GM19372 (cell line): ENCODE results near the gene TCF20.
A peak's percentile ranks its signal among the peaks of the same experiment; 100 is the strongest.

ENCODE experiments used
- ATAC-seq: cut with Tn5 transposase; IDR thresholded peaks from one replicate; pipeline ENCODE4 v1.9.1; 2021; ENCODE audit warnings: mild to moderate bottlenecking, low read depth, moderate library complexity; ENCODE audit not compliant: unreplicated experiment

The TCF20 gene

GRCh38 chr22:42283278-42284201 is 13.1 kb upstream of the TCF20 start:
- no peak for ATAC-seq

- no peak for ATAC-seq
Observed at GRCh38 chr22:42282943-42283277, 12.5 kb upstream of the TCF20 start.

DNA sequence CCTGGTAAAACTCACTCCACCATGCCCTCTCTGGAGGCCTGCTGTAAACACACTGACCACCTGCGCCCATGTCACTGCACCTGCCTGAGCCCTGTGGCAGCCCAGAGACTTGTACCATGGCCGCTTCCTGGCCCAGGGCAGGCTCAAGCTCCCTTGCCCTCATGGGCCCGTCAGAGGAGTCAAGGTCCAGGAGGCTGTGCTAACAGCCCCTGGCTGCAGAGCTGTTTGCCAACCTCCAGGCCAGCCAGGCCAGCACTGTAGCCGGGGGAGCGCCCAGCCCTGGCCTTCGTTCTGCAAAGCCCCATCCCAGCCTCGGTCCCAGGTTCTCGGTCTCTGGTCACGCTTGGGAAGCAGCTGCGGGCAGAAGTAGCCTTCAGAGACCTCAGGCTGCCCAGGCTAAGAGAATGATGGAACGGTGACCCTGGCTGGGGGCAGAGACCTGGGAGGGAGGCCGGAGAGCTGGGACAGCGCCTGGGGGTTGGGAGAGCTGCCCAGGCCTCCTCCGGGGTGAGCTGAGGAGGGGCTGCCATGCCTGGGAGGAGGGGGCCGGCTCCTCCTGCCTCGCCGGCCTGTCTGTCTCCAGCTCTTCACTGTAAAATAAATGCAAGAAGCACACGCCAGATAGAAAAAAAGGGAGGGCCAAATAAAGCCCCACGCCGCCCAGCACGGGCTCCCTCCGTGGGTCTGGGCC is 11.9 kb upstream of the TCF20 start:
- no peak for ATAC-seq

DNA sequence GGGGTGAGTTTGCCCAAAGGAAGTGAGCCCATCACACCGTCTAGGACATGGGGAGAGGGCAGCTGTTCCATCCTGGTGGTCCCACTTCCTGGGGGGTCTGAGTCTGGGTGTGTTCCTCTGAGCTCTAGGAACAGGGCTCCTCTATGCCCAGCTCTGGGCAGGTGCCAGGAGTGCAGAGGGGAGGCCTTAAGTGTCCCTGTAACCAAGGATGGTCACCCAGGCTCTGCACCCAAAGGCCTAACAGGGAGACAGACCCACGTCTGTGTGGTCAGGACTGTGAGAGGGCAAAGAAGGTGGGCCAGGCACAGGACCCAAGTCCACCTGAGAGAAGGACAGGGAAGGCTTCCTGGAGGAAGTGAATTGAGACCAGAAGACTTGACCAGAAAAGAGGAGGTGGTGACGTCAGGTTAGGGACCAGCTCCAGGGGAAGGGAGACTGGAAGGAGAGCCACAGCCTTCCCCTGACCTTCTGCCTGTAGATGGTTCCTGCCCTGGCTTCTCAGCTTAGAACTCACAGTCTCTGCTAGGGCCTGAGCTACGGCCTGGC is 11.3 kb upstream of the TCF20 start:
- ATAC-seq: no peak

DNA sequence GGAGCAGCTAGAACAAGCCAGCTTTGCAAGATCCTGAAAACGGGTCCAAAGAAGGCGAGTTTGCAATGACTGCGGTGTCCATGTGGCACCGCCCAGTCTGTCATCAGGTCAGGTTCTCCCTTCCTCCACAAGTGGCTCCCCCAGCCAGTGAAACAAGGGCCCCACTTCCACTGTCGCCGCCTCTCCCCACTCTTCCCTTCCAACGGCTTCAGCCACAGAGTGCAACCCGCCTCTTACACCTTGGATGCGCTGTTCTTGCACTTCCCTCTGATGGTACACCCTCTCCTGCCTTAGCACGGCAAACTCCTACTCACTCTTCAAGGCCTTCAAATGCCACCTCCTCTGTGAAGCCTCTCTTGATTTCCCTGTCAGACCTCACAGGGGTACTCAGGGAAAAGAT is 10.8 kb upstream of the TCF20 start:
- ATAC-seq: no peak

GRCh38 chr22:42280836-42281235 is 10.4 kb upstream of the TCF20 start:
- no peak for ATAC-seq

DNA sequence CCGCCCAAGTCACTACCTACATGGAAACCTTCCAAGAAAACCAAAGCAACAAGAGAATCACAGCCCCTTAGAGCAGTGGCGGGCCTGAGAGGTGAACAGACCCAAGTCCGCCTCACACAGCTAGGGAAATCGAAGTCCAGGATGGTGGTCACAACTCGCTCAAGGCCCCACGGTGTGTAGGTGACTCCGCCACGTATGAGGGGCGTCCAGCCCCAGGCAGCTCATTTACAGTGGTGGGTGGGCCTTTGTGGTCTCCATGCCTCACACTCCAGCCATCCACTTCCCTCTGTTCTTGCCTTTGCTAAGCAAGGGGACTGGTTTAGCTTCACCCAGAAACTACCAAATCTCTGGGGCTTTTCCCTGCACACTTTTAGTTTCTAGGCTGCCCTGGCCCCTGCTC is 9.7 kb upstream of the TCF20 start:
- ATAC-seq: no peak

- no peak for ATAC-seq
Observed at GRCh38 chr22:42279425-42280020, 9.1 kb upstream of the TCF20 start.

DNA sequence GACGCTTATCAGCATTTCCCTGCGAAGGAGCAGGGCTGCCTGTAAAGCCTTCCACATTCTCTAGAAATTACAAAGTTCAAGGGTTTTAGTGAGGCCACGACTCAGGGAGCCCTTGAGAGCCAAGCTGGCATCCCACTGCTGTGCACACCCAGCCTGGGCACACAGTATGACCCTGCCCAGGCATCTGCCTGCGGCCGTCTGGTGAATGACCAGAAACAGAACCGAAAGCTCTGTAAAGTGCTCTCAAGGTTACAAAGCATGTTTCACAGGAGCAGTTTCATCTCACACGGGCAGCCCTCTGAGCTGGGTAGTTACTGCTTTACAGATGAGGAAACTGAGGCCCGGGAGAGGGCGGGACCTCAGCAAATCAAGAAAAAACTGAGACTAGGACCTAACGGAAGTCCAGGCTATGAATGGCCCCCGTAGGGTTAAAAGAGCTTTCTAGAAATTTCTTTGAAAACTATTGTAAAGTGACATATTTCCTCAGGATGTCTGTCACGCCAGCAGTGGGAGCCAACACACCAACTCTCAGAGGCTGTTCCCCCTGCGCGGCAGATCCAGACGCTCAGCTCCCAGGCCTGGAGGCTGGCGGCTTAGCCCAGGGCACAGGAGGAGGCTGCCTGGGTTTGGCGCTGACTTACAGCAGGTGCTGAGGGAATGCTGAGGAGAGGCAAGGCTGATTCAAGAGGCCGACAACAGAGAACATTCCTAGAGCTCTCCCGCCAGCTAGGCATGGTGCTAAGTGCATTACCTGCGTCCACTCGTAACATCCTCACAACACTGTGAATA is 7.7 kb upstream of the TCF20 start:
- ATAC-seq: no peak

- no peak for ATAC-seq
Observed at GRCh38 chr22:42277232-42277753, 6.8 kb upstream of the TCF20 start.

- ATAC-seq: no peak
Observed at GRCh38 chr22:42275970-42276369, 5.5 kb upstream of the TCF20 start.

DNA sequence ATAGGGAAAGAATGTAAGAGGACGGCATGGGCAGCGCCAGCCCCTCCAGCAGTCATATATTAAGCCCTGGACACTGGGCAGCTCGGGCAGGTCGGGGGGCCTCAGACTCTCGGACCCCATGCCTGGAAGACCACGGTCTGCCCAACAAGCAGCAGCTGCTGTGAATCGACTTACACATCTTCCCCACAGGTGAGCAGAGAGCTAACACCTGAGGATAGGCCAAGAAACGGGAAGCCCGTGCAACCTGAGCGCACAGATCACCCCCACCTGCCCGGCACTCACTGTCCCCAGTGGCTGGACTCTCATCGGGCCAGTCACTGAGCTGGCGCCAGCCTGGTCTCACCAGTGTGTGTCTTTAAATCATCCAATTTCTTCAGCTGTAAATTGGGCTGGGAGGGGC is 4.7 kb upstream of the TCF20 start:
- ATAC-seq: no peak

GRCh38 chr22:42273855-42274451 is 3.5 kb upstream of the TCF20 start:
- ATAC-seq: no peak

DNA sequence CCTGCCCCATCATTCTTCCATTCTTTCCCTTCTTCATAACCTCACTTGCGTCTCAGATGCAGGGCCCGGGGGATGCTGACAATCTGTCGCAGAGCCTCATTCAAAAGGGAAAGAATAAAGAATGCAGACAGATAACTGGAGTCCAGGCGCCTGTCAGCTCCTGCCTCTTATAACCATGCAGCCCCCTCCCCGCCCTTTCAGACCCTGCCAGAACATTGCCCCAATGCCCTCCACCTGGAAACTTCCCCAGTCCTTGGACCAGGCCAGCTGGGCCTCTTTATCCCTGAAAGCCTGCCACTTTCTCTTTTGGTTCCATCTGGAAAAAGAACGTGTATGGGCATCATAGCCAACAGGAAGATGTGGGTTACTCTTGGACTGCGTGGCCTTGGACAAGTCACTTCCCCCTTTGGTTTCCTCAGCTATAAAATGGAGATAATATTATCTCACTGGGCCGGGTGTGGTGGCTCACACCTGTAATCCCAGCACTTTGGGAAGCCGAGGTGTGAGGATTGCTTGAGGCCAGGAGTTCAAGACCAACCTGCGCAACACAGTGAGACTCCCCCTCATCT is 2.1 kb upstream of the TCF20 start:
- ATAC-seq: no peak

DNA sequence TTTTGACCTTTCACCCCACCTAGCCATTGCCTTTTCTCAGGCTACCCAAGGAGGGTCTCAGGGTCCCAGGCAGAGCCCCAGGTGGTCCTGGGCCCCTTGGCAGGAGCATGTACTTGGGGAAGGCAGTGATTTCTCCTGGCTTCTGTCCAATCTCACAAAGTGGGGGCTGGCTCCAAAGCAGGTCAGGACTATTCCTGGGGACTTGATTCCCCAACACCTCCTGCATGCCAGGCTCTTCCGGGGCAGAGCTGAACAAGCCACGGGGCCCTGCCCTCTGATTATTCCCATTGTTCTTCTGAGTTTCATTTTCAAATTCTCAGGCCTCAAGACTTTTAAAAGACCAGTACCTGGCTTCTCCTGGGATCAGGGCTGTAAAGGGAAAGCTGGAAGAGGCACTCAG is 1.5 kb upstream of the TCF20 start:
- no peak for ATAC-seq

DNA sequence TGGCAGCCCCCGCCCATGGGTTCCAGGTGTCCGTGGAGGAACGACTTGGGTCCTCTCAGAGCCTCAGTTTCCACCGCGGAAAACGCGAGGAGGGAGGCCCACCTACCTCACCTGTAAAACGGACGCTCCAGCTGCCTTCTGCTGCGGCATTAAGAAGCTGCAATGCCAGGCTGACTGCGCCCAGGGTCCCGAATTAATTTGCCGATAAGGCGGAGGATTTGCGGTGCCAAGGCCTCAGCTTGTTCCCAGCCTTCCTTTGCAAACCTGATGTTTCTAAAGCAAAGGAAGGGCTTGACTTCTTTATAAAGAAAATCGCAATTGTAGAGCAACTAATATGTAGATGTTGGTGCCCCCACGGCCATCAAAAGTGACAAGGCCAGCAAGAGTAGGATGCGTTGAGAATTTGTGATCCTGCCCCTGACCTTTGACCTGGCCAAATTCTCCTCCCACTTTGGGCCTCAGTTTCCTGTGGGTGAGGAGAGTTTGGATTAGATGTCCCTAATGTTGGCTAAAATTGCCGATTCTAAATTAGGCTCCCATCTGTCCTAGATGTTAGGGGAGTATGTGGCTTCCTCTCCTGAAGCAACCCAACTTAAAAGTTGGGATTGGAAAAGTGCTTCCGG is 849 bp upstream of the TCF20 start:
- no peak for ATAC-seq

DNA sequence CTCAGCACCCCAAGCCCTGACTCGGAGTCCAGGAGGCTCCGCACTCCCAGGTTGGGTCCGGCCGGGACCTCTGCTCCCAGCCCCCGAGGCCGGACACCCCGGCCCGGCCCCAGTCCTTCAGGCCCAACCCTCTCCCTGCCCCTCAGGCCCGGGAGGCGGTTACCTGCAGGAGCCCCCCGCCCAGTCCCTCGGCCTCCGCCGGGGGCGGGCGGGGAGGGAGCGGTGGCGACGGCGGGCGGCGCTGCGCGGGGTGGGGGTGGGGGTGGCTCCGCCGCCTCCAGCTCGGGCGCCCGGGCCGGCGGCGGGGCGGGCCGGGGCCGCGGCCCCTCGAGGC is 310 bp downstream of the TCF20 start:
- ATAC-seq: no peak

DNA sequence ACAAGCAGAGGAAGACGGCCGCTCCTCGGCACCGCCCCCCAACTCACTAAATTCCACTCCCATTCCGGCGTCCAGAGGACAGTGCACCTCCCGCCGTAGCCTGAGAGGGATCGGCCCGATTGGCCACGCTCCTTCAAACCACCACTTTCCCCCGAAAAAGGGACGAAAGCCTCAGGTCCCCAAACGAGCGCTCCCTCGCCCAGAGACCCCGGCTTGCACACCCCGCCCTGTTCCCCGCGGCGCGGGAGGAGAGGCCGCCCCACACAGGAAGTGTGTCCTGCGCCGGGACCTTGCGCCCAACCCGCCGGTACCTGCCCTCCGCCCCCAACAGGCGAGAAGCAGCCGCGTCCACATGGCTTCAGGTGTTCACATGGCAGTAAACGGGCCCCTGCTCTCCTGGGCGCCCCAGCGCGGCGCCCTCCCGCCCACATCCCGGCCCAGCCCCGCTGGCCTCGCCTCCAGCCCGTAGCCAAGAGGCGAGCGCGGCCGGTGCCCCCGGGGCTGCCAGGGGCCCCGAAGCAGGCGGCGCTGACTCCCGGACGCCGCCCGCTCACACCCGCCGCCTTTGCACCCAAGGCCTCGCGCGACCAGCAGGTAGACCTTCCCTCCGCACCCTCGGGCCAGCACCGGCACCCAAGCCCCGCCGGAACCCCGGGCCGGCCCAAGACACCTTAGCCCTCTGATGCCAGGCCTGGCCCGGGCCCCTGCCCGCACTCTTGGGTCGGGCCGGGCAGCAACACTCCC is 849 bp downstream of the TCF20 start:
- peak; percentile 47 for ATAC-seq
